Liver (tissue), 9 donors: Measurements from ENCODE around the gene TRMT5. TPM values are rescaled to one million over a fixed set of nuclear protein-coding genes. Genes with fewer than 3 reads are reported as not detected.

ENCODE experiments used
- DNase-seq: peaks from one replicate; pipeline ENCODE4 v3.0.0-alpha.2; 2017; ENCODE audit warnings: low spot score
- H3K27ac ChIP-seq, 2 donors: one replicate each; pipeline ENCODE4 v1.7.0; 2013; ENCODE audit warnings: inconsistent platforms in 2 of 2, low read length in 2 of 2, control low read depth in 1 of 2, low read depth in 1 of 2, mild to moderate bottlenecking in 1 of 2
- H3K27me3 ChIP-seq, 4 donors: one replicate each; pipeline versions ENCODE4 v1.6.1 to v1.7.0; 2013; ENCODE audit warnings: low read length in 3 of 4, inconsistent platforms in 1 of 4, mild to moderate bottlenecking in 1 of 4, moderate library complexity in 1 of 4; ENCODE audit not compliant: control insufficient read depth in 4 of 4, insufficient read depth in 4 of 4
- H3K36me3 ChIP-seq, 4 donors: one replicate each; pipeline versions ENCODE4 v1.6.1 to v1.7.0; 2013; ENCODE audit warnings: low read length in 3 of 4, mild to moderate bottlenecking in 3 of 4, low read depth in 1 of 4, moderate library complexity in 1 of 4; ENCODE audit not compliant: control insufficient read depth in 4 of 4, insufficient read depth in 3 of 4
- H3K4me1 ChIP-seq, 4 donors: one replicate each; pipeline versions ENCODE4 v1.6.1 to v1.7.0; 2013; ENCODE audit warnings: low read length in 3 of 4, mild to moderate bottlenecking in 3 of 4, moderate library complexity in 1 of 4; ENCODE audit not compliant: control insufficient read depth in 4 of 4, insufficient read depth in 4 of 4
- H3K4me3 ChIP-seq, 3 donors: one replicate each; pipeline versions ENCODE4 v1.6.1 to v1.7.0; 2013; ENCODE audit warnings: low read length in 3 of 3, control low read depth in 1 of 3, low read depth in 1 of 3, mild to moderate bottlenecking in 1 of 3
- H3K9ac ChIP-seq, 2 donors: one replicate each; pipeline ENCODE4 v1.7.0; 2013; ENCODE audit warnings: low read length in 2 of 2, mild to moderate bottlenecking in 2 of 2, moderate library complexity in 2 of 2, control low read depth in 1 of 2, low read depth in 1 of 2
- H3K9me3 ChIP-seq, 4 donors: one replicate each; pipeline versions ENCODE4 v1.6.1 to v1.7.0; 2013; ENCODE audit warnings: low read length in 3 of 4; ENCODE audit not compliant: control insufficient read depth in 4 of 4
- ATF3 ChIP-seq: IDR thresholded peaks from 2 replicates; pipeline ENCODE4 v1.6.1; 2016; ENCODE audit warnings: antibody characterized with exemption
- CTCF ChIP-seq: fragments of 150-350 bp; IDR thresholded peaks from 2 replicates; pipeline ENCODE4 v1.5.1; 2017; ENCODE audit warnings: improper control_type of control experiment, low read depth, low read length; ENCODE audit not compliant: missing input control
- EGR1 ChIP-seq, 2 donors: IDR thresholded peaks; 2 replicates each; pipeline ENCODE4 v1.6.1; 2016 to 2018; ENCODE audit warnings: antibody characterized with exemption in 2 of 2, low read depth in 2 of 2
- FOXA1 ChIP-seq: IDR thresholded peaks from 2 replicates; pipeline ENCODE4 v1.6.1; 2016; ENCODE audit warnings: antibody characterized with exemption
- FOXA2 ChIP-seq: IDR thresholded peaks from 2 replicates; pipeline ENCODE4 v1.6.1; 2016; ENCODE audit warnings: antibody characterized with exemption
- GABPA ChIP-seq, 2 donors: IDR thresholded peaks in 1 of 2; conservative IDR thresholded peaks in 1 of 2; 2 replicates each; pipeline ENCODE4 v1.6.1; 2016; ENCODE audit warnings: antibody characterized with exemption in 2 of 2, mild to moderate bottlenecking in 1 of 2, moderate library complexity in 1 of 2
- HNF4A ChIP-seq, 2 donors: conservative IDR thresholded peaks; 2 replicates each; pipeline ENCODE4 v1.6.1; 2016; ENCODE audit warnings: antibody characterized with exemption in 2 of 2, mild to moderate bottlenecking in 2 of 2
- HNF4G ChIP-seq: IDR thresholded peaks from 2 replicates; pipeline ENCODE4 v1.6.1; 2016; ENCODE audit warnings: antibody characterized with exemption
- JUND ChIP-seq, 2 donors: IDR thresholded peaks; 2 replicates each; pipeline ENCODE4 v1.6.1; 2016; ENCODE audit warnings: antibody characterized with exemption in 2 of 2
- MAX ChIP-seq: IDR thresholded peaks from 2 replicates; pipeline ENCODE4 v1.6.1; 2016; ENCODE audit warnings: antibody characterized with exemption
- NR2F2 ChIP-seq: IDR thresholded peaks from 2 replicates; pipeline ENCODE4 v1.6.1; 2016; ENCODE audit warnings: antibody characterized with exemption
- RAD21 ChIP-seq, 2 donors: IDR thresholded peaks; 2 replicates each; pipeline ENCODE4 v1.6.1; 2016; ENCODE audit warnings: antibody characterized with exemption in 2 of 2, mild to moderate bottlenecking in 2 of 2
- REST ChIP-seq: IDR thresholded peaks from 2 replicates; pipeline ENCODE4 v1.6.1; 2016; ENCODE audit warnings: antibody characterized with exemption, mild to moderate bottlenecking
- RXRA ChIP-seq, 2 donors: IDR thresholded peaks; 2 replicates each; pipeline ENCODE4 v1.6.1; 2017 to 2018; ENCODE audit warnings: antibody characterized with exemption in 2 of 2, mild to moderate bottlenecking in 1 of 2
- TAF1 ChIP-seq: conservative IDR thresholded peaks from 2 replicates; pipeline ENCODE4 v1.6.1; 2016; ENCODE audit warnings: antibody characterized with exemption, mild to moderate bottlenecking
- YY1 ChIP-seq: IDR thresholded peaks from 2 replicates; pipeline ENCODE4 v1.6.1; 2016; ENCODE audit warnings: antibody characterized with exemption, mild to moderate bottlenecking
- ZBTB33 ChIP-seq: IDR thresholded peaks from 2 replicates; pipeline ENCODE4 v1.6.1; 2016; ENCODE audit warnings: antibody characterized with exemption
- WGBS: extraction: QIAGEN DNeasy Blood & Tissue Kit; methylation state at CpG from one replicate; pipeline ENCODE4 v1.1.7; 2013; 5-methylcytosine and 5-hydroxymethylcytosine counted together
- polyA plus RNA-seq, 2 donors: library from polyadenylated mRNA; stranded (reverse) in 1 of 2; unstranded in 1 of 2; fragments of 200-250 nt in 1 of 2; fragments of >200 nt in 1 of 2; fragmentation: Nextera tagmentation in 1 of 2; extraction: Ambion mirVana in 1 of 2; gene quantifications; one replicate each; pipeline versions ENCODE4 v1.2.1 to v1.2.3, GENCODE V29; 2013 to 2015
- total RNA-seq, 2 donors: library from RNA; depleted of rRNA; stranded (reverse); fragments of >200 nt; gene quantifications; one replicate each; pipeline ENCODE4 v1.2.3, GENCODE V29; 2014
- donor health status: healthy.
- donor health status: healthy.
- donor health status: healthy.
- donor health status: healthy.
- donor health status: healthy.

Gene TRMT5
- total and polyA plus RNA-seq, 4 donors: 2.6 to 6.3 (median 4.3) TPM

GRCh38 chr14:61026526-61026925, 45.6 kb upstream of the TRMT5 start:
- Histone ChIP-seq H3K27ac (no peak overlapping the region), H3K4me3 (no peak overlapping the region), H3K9me3 (no peaks in the 10 kb centered on the region), H3K36me3 (no peaks in the 10 kb centered on the region), H3K4me1 (no peaks in the 10 kb centered on the region), H3K27me3 (no peaks in the 10 kb centered on the region), H3K9ac (no peak overlapping the region)
- DNase-seq: no peak
- 92% methylated on average over 2 of the region's 2 CpGs for WGBS
- no peak for TF ChIP-seq NR2F2
- TF ChIP-seq TAF1: no peak
- no peak for TF ChIP-seq JUND (IDR thresholded peaks at IDR 0.05)
- TF ChIP-seq YY1: no peak
- TF ChIP-seq HNF4A (conservative IDR thresholded peaks at IDR 0.05): no peak
- TF ChIP-seq GABPA (IDR thresholded peaks at IDR 0.05 in 1 of 2, conservative IDR thresholded peaks at IDR 0.05 in 1 of 2): no peak
- no peak for TF ChIP-seq CTCF
- TF ChIP-seq REST: no peak
- no peak for TF ChIP-seq ZBTB33
- TF ChIP-seq EGR1 (IDR thresholded peaks at IDR 0.05; ENCODE audit: low read depth in 2 of 2): no peak
- no peak for TF ChIP-seq RXRA (IDR thresholded peaks at IDR 0.05)
- TF ChIP-seq RAD21 (IDR thresholded peaks at IDR 0.05): no peak
- TF ChIP-seq MAX: no peak
- no peak for TF ChIP-seq FOXA1
- TF ChIP-seq HNF4G: no peak
- no peak for TF ChIP-seq FOXA2
- no peak for TF ChIP-seq ATF3
